DND-41 (cell line): ENCODE data around the gene METTL2A.
"Not testable (repeated sequence)": the region's sequence is repeated elsewhere in the genome, so short reads cannot be mapped to it uniquely, and the experiment has no call there.

ENCODE experiments used
- CTCF ChIP-seq: IDR thresholded peaks from 2 replicates; pipeline ENCODE4 v1.5.1; 2012; ENCODE audit warnings: borderline replicate concordance, low read length, moderate library complexity, mild to moderate bottlenecking; ENCODE audit not compliant: poor library complexity, severe bottlenecking; ENCODE audit errors: extremely low read depth
- EZH2 ChIP-seq: IDR thresholded peaks from 3 replicates; pipeline ENCODE4 v1.6.1; 2012; ENCODE audit warnings: borderline replicate concordance, low read depth, mild to moderate bottlenecking, moderate library complexity, low read length, inconsistent platforms; ENCODE audit not compliant: severe bottlenecking

GRCh38 chr17:62445791-62446190 lies 22.1 kb downstream of the METTL2A start:
- not testable (repeated sequence) for TF ChIP-seq CTCF, EZH2
